ENCODE results near the gene OR2AK2. TPM values are rescaled to one million over a fixed set of nuclear protein-coding genes. Genes with fewer than 3 reads are reported as not detected.
"Not testable (repeated sequence)": the region's sequence is repeated elsewhere in the genome, so short reads cannot be mapped to it uniquely, and the experiment has no call there.

Gene OR2AK2, protein sequence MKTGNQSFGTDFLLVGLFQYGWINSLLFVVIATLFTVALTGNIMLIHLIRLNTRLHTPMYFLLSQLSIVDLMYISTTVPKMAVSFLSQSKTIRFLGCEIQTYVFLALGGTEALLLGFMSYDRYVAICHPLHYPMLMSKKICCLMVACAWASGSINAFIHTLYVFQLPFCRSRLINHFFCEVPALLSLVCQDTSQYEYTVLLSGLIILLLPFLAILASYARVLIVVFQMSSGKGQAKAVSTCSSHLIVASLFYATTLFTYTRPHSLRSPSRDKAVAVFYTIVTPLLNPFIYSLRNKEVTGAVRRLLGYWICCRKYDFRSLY
- total RNA-seq: not detected in 2 replicates

DNA sequence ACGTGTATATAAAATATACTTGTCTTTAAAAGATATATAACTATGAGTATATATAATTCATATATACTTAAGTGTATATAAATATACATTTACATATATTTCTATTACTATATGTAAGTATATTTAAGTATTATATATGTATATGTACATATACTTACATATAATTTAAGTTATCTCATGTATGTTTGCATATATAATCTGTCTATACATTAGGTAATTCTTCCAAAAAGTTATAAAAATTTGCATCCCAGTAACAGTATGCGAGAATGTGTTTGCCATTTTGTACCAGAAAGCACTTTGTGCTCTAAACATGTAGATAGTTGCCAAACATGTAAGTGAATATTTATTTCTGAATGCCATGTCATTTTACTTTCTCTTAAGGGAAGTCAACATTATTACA lies at the start of gene OR2AK2:
Gene OR2AK2, plus strand, starts transcription at position 301 of the 400 bp plus-strand sequence. CDS start 144 bp downstream, outside the sequence.
- H3K4me1 Mint-ChIP-seq (ENCODE audit: low read depth): no peaks in the 10 kb centered on the region
- no peak within 1 kb of the TSS for H3K4me3 Mint-ChIP-seq
- H3K9me3 Mint-ChIP-seq: no peaks in the 10 kb centered on the region
- no peak for DNase-seq (ENCODE audit: low spot score)
- H3K36me3 Mint-ChIP-seq (ENCODE audit: low read depth): no peaks in the 10 kb centered on the region
- no peak within 1 kb of the TSS for H3K27ac Mint-ChIP-seq
- intact Hi-C loops (cut with micrococcal nuclease): no loop called here
- no peaks in the 10 kb centered on the region for H3K27me3 Mint-ChIP-seq (ENCODE audit: insufficient read depth)

DNA sequence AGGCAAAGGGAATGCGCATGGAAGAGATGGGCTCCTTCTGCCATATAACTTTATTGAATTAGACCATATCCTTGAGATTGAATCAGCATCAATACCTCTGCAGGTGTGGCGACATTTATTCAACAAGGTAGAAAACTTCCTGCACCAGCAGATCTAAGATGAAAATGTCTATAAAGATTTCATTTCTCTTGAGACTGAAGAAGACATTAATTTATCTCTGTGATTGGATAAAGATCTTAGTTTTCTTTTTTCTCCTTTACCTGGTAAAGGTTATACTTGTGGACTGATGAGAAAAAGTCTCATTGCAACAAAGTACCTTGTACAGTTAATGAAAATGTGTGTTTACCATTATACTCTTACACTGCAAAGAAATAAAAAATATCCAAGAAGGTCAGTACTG lies 45.1 kb upstream of the OR2AK2 start, which contains the start of gene OR2T8:
Gene OR2T8, plus strand, starts transcription at position 301 of the 400 bp plus-strand sequence. CDS start 766 bp downstream, outside the sequence.
- intact Hi-C loops (cut with micrococcal nuclease): no loop called here
- H3K4me1 Mint-ChIP-seq (ENCODE audit: low read depth): no peaks in the 10 kb centered on the region
- H3K36me3 Mint-ChIP-seq (ENCODE audit: low read depth): no peaks in the 10 kb centered on the region
- DNase-seq (ENCODE audit: low spot score): no peak
- no peaks in the 10 kb centered on the region for H3K9me3 Mint-ChIP-seq
- no peaks in the 10 kb centered on the region for H3K27me3 Mint-ChIP-seq (ENCODE audit: insufficient read depth)
- H3K4me3 Mint-ChIP-seq: no peak within 1 kb of the TSS
- H3K27ac Mint-ChIP-seq: no peak within 1 kb of the TSS

DNA sequence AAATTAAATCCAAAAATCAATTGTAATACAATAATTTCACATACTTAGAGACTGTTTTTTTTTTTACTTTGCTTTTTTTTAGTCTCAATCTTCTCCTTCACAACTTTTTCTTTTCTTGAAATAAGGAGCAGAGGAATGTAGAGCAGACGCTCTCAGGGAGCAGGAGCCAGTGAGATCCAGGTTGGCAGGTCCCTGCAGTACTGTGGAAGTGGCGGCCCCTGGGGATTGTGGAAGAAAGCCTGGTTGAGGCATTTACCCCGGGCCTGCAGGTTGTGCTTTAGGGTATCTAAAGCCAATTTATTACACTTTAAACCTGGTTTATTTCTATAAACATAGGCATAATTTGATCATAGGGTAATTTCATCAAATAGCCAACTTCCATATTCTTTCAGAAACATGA lies 41.1 kb upstream of the OR2AK2 start:
- H3K27me3 Mint-ChIP-seq (ENCODE audit: insufficient read depth): no peaks in the 10 kb centered on the region
- no peak for DNase-seq (ENCODE audit: low spot score)
- no peaks in the 10 kb centered on the region for H3K36me3 Mint-ChIP-seq (ENCODE audit: low read depth)
- intact Hi-C loops (cut with micrococcal nuclease): no loop called here
- no peaks in the 10 kb centered on the region for H3K9me3 Mint-ChIP-seq
- no peaks in the 10 kb centered on the region for H3K4me1 Mint-ChIP-seq (ENCODE audit: low read depth)
- H3K27ac Mint-ChIP-seq: no peak overlapping the region
- H3K4me3 Mint-ChIP-seq: no peak overlapping the region

DNA sequence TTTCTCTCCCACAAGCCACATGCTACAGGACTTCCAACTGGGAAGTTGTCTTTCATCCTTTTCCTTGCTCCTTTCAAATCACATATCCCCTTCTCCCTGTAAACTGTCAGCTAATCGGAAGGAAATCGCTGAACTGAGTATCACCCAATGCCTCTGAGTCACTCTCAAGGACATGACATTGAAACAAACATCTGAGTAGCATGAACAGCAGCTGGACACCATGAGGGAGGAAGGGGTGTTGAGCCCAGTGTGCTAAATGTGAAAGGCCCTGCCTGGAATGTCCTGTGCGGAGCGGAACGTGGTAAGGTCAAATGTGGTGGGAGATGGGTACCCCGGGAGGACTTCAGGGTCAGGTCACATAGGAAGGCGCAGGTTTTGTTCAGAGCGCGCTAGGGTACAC lies 40.2 kb upstream of the OR2AK2 start, which contains the start of gene OR2AJ1:
Gene OR2AJ1, plus strand, starts transcription at position 22 of the 400 bp plus-strand sequence. CDS start 8,880 bp downstream, outside the sequence.
- no peaks in the 10 kb centered on the region for H3K36me3 Mint-ChIP-seq (ENCODE audit: low read depth)
- no peaks in the 10 kb centered on the region for H3K4me1 Mint-ChIP-seq (ENCODE audit: low read depth)
- intact Hi-C loops (cut with micrococcal nuclease): no loop called here
- DNase-seq (ENCODE audit: low spot score): no peak
- H3K4me3 Mint-ChIP-seq: no peak within 1 kb of the TSS
- no peak within 1 kb of the TSS for H3K27ac Mint-ChIP-seq
- no peaks in the 10 kb centered on the region for H3K9me3 Mint-ChIP-seq
- no peaks in the 10 kb centered on the region for H3K27me3 Mint-ChIP-seq (ENCODE audit: insufficient read depth)

DNA sequence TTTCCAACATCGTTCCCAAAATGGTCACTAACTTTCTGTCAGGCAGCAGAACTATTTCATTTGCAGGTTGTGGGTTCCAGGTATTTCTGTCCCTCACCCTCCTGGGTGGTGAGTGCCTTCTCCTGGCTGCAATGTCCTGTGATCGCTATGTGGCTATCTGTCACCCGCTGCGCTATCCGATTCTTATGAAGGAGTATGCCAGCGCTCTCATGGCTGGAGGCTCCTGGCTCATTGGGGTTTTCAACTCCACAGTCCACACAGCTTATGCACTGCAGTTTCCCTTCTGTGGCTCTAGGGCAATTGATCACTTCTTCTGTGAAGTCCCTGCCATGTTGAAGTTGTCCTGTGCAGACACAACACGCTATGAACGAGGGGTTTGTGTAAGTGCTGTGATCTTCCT lies 31.0 kb upstream of the OR2AK2 start:
- Mint-ChIP-seq H3K4me1 (ENCODE audit: low read depth) (no peaks in the 10 kb centered on the region), H3K4me3 (no peak overlapping the region), H3K27me3 (ENCODE audit: insufficient read depth) (peaks cover 2% of the 10 kb centered on the region), H3K27ac (no peak overlapping the region), H3K9me3 (no peaks in the 10 kb centered on the region), H3K36me3 (ENCODE audit: low read depth) (no peaks in the 10 kb centered on the region)
- intact Hi-C loops (cut with micrococcal nuclease): no loop called here
- DNase-seq (ENCODE audit: low spot score): no peak

DNA sequence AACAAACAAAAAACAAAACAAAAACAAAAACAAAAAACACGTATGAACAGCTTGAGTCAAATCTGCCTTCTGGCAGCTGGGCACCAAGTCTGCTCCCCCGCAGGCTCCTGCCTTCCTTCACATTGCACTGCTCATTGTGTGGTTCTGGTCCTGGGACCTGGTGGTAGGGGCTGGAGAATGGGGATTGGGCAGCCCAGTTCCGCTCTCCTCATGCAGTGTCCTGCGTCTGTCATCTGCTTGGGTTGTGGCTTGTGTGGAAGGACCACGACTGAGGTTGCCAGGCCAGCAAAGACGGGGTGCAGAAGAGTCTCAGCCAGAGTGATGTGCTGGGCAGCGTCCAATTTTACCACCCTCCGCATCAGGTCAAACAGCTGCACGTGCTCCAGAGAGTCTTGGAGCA lies 29.3 kb upstream of the OR2AK2 start:
- Mint-ChIP-seq H3K4me1 (ENCODE audit: low read depth) (no peaks in the 10 kb centered on the region), H3K27ac (no peak overlapping the region), H3K4me3 (no peak overlapping the region), H3K9me3 (no peaks in the 10 kb centered on the region), H3K27me3 (ENCODE audit: insufficient read depth) (peaks cover 4% of the 10 kb centered on the region), H3K36me3 (ENCODE audit: low read depth) (no peaks in the 10 kb centered on the region)
- DNase-seq (ENCODE audit: low spot score): no peak
- intact Hi-C loops (cut with micrococcal nuclease): loop anchor here (2.0 to 5.0 kb wide), 4 partner anchors 167 to 872 kb away; no protein-coding TSS in a partner anchor

DNA sequence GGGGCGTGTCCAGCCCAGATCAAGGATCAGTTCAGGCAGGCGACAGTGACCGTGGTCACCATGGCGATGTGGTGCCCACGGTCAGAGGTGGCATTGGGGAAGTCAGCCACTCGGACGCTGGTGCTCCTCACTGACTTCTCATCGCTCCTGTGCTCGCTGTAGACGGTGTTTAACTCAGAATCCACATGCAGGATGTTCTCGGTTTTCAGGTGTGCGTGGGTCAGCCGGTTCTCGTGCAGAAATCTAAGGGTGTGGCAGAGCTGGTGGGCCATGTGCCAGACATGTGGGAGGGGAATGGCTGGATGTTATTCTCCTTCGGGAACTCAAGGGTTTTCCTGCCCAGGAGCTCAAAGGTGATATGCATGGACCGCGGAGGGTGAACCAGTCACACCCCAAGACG lies 28.6 kb upstream of the OR2AK2 start:
- Mint-ChIP-seq H3K4me3 (no peak overlapping the region), H3K27ac (no peak overlapping the region), H3K9me3 (no peaks in the 10 kb centered on the region), H3K4me1 (ENCODE audit: low read depth) (no peaks in the 10 kb centered on the region), H3K27me3 (ENCODE audit: insufficient read depth) (peaks cover 4% of the 10 kb centered on the region), H3K36me3 (ENCODE audit: low read depth) (no peaks in the 10 kb centered on the region)
- DNase-seq (ENCODE audit: low spot score): no peak
- intact Hi-C loops (cut with micrococcal nuclease): loop anchor here (2.0 to 5.0 kb wide), 4 partner anchors 166 to 871 kb away; no protein-coding TSS in a partner anchor

DNA sequence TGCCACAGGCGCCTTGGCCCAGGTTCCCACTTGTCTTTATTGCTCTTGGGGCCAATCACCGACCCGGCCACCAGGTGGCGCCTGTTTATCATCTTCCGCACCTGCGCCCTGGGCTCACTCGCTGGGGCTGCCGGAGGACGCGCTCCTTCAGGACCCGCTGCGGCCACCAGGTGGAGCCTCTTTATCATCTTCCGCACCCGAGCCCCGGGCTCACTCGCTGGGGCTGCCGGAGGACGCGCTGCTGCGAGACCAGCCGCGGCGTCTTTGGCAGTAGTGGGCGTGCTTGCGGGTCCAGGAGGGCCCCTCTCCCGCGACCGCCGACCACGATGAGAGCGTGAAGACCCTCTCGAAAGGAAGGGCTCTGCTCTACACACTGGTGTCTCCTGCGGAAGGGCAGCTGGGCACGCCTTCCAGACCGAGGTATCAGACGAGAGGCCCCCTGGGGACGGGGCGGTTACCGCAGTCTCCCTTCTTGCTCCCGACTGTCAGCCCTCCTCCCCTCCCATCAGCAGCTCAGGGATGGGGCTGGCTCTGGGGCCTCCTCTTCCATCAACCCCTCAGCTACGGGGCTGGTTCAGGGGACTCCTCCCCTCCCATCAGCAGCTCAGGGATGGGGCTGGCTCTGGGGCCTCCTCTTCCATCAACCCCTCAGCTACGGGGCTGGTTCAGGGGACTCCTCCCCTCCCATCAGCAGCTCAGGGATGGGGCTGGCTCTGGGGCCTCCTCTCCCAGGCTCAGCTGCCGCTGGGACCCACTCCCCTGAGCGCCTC lies 27.9 kb upstream of the OR2AK2 start:
- H3K36me3 Mint-ChIP-seq (ENCODE audit: low read depth); H3K9me3 Mint-ChIP-seq; H3K4me1 Mint-ChIP-seq (ENCODE audit: low read depth); H3K27me3 Mint-ChIP-seq (ENCODE audit: insufficient read depth): not testable (repeated sequence)
- peak; percentile 83 for DNase-seq (ENCODE audit: low spot score)
- peak overlapping the region; percentile 81 for H3K4me3 Mint-ChIP-seq
- intact Hi-C loops (cut with micrococcal nuclease): loop anchor here (1.0 to 5.0 kb wide), 5 partner anchors 31 to 870 kb away; no protein-coding TSS in a partner anchor
- peak overlapping the region; percentile 5 for H3K27ac Mint-ChIP-seq

DNA sequence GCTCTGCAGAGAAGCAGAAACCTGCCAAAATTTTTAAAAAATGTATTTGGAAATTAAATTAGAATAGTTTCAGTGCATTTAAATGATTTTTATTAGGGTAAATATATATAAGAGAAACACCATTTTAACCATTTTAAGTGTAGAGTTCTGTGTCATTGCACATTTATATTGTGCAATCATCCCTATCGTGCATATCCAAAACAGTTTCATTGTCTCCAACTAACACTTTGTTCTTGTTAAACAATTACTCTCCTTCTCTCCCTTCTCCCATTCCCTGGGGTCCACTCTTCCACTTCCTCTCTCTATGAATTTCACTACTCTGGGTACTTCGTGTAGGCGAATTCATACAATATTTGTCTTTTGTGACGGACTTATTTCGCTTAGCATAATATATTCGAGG lies 22.4 kb upstream of the OR2AK2 start:
- no peaks in the 10 kb centered on the region for H3K36me3 Mint-ChIP-seq (ENCODE audit: low read depth)
- no peaks in the 10 kb centered on the region for H3K9me3 Mint-ChIP-seq
- DNase-seq (ENCODE audit: low spot score): no peak
- H3K27ac Mint-ChIP-seq: no peak overlapping the region
- H3K27me3 Mint-ChIP-seq (ENCODE audit: insufficient read depth): peaks cover 4% of the 10 kb centered on the region
- no peaks in the 10 kb centered on the region for H3K4me1 Mint-ChIP-seq (ENCODE audit: low read depth)
- H3K4me3 Mint-ChIP-seq: no peak overlapping the region
- intact Hi-C loops (cut with micrococcal nuclease): no loop called here

DNA sequence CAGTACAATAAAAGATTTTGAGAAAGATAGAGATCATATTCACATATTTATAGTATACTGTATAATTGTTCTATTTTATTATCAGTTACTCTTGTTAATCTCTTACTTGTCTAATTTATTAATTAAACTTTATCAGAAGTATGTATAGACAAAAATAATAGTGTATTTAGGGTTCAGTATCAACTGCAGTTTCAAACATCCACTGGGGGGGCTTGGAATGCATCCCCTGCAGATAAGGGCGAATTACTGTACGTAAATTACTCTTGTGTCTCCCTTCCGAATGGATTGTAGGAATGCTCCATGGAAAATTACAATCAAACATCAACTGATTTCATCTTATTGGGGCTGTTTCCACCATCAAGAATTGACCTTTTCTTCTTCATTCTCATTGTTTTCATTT lies 16.5 kb upstream of the OR2AK2 start, which contains the start of gene OR2L8:
Gene OR2L8, plus strand, starts transcription at position 301 of the 400 bp plus-strand sequence. Its CDS starts 0 bp downstream, at position 301.
- no peaks in the 10 kb centered on the region for H3K4me1 Mint-ChIP-seq (ENCODE audit: low read depth)
- no peak for DNase-seq (ENCODE audit: low spot score)
- H3K36me3 Mint-ChIP-seq (ENCODE audit: low read depth): no peaks in the 10 kb centered on the region
- H3K4me3 Mint-ChIP-seq: no peak within 1 kb of the TSS
- no peaks in the 10 kb centered on the region for H3K9me3 Mint-ChIP-seq
- H3K27ac Mint-ChIP-seq: no peak within 1 kb of the TSS
- intact Hi-C loops (cut with micrococcal nuclease): no loop called here
- peaks cover 1% of the 10 kb centered on the region for H3K27me3 Mint-ChIP-seq (ENCODE audit: insufficient read depth)

DNA sequence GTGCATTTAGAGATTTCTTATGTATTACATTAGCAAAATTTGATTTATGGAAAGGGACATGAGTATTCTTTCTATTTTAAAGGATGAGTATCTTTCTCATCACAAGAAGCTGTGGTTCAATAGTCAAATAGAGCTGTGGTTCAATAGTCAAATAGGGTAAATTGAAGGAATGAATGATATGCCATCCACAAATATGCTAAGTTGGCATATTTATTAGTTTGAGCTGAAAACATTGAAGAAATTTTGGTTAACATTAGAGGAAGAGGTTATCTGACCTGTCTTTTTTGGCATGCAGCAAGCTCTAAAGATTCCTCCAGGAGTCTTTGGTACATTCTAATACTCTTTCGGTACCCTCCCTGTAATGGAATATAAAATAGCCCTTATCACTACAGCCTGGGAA lies 11.6 kb upstream of the OR2AK2 start:
- no peak for DNase-seq (ENCODE audit: low spot score)
- intact Hi-C loops (cut with micrococcal nuclease): no loop called here
- Mint-ChIP-seq H3K4me3 (no peak overlapping the region), H3K4me1 (ENCODE audit: low read depth) (no peaks in the 10 kb centered on the region), H3K36me3 (ENCODE audit: low read depth) (no peaks in the 10 kb centered on the region), H3K27ac (no peak overlapping the region), H3K27me3 (ENCODE audit: insufficient read depth) (no peaks in the 10 kb centered on the region), H3K9me3 (peaks cover 10% of the 10 kb centered on the region)

DNA sequence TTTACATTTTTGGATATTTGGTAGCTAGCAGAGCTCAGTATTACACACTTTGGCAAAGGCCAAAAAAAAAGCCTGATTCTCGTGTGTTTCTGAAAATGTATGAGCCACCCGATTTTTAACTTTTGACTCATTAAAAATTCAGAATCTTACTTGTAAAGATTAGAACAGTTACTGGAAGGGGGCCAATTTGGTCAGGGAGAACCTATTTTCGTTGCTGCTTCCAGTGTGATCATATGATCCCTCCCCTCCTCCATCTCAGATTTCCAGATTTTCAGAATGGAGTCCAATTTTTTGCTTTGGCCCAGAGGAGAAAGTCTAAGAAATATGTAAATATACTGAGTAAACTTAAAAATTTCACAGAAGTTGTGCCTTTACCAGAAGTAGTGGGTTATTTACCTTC lies 3.2 kb upstream of the OR2AK2 start:
- no peak for DNase-seq (ENCODE audit: low spot score)
- no peaks in the 10 kb centered on the region for H3K27me3 Mint-ChIP-seq (ENCODE audit: insufficient read depth)
- intact Hi-C loops (cut with micrococcal nuclease): no loop called here
- no peaks in the 10 kb centered on the region for H3K4me1 Mint-ChIP-seq (ENCODE audit: low read depth)
- H3K36me3 Mint-ChIP-seq (ENCODE audit: low read depth): no peaks in the 10 kb centered on the region
- peaks cover 10% of the 10 kb centered on the region for H3K9me3 Mint-ChIP-seq
- H3K27ac Mint-ChIP-seq: no peak overlapping the region
- no peak overlapping the region for H3K4me3 Mint-ChIP-seq

Data from activated T-helper 1 cell treated with anti-CD3 and anti-CD28 coated beads, Interleukin-12 subunit alpha, Interleukin-12 subunit beta, Interleukin-2, Interleukin-4 antibody, amounts not matched to agents 30 ng/mL and 10 ng/mL and 1 ng/mL, durations not matched to agents 14 hours and 24 hours and 36 hours (primary cell).